RWPE2 (cell line): Measurements from ENCODE around the gene PHC2.

Experiments
- ATAC-seq: fragments of 200-7000 bp; cut with Tn5 transposase; 3 replicates; pipeline ENCODE4 v1.9.1; 2021; ENCODE audit warnings: low read depth
- DNase-seq: peaks from one replicate; pipeline ENCODE4 v3.0.0-alpha.2; 2020; ENCODE audit warnings: low spot score
- H3K27ac ChIP-seq: fragments of 450-650 bp; 2 replicates; pipeline ENCODE4 v1.5.1; 2017; ENCODE audit warnings: mild to moderate bottlenecking; ENCODE audit not compliant: poor library complexity, severe bottlenecking
- H3K27me3 ChIP-seq: fragments of 250-450 bp; sonication (Bioruptor Pico); 2 replicates; pipeline ENCODE4 v1.5.1; 2021; ENCODE audit warnings: mild to moderate bottlenecking, moderate library complexity; ENCODE audit not compliant: insufficient read depth, poor library complexity, severe bottlenecking
- H3K36me3 ChIP-seq: fragments of 250-450 bp; sonication (Bioruptor Pico); 2 replicates; pipeline ENCODE4 v1.5.1; 2020; ENCODE audit warnings: low read depth, mild to moderate bottlenecking, moderate library complexity
- H3K4me1 ChIP-seq: fragments of 250-450 bp; sonication (Bioruptor Pico); 2 replicates; pipeline ENCODE4 v1.5.1; 2021; ENCODE audit warnings: mild to moderate bottlenecking, moderate library complexity; ENCODE audit not compliant: insufficient read depth, poor library complexity, severe bottlenecking
- H3K4me3 ChIP-seq: fragments of 250-450 bp; sonication (Bioruptor Pico); 2 replicates; pipeline ENCODE4 v1.5.1; 2021; ENCODE audit warnings: mild to moderate bottlenecking, moderate library complexity; ENCODE audit not compliant: severe bottlenecking
- H3K9me3 ChIP-seq: fragments of 250-450 bp; sonication (Bioruptor Pico); 2 replicates; pipeline ENCODE4 v1.5.1; 2021; ENCODE audit warnings: mild to moderate bottlenecking, moderate library complexity; ENCODE audit not compliant: severe bottlenecking
- TF ChIP-seq, protein P1 (sequence below): fragments of 450-650 bp; IDR thresholded peaks from one replicate; pipeline ENCODE4 v1.5.1; 2017; ENCODE audit warnings: mild to moderate bottlenecking, moderate library complexity; ENCODE audit not compliant: poor library complexity, severe bottlenecking

Gene PHC2

GRCh38 chr1:33287317-33287716 lies 143.6 kb downstream of the PHC2 start:
- TF ChIP-seq, protein P1, sequence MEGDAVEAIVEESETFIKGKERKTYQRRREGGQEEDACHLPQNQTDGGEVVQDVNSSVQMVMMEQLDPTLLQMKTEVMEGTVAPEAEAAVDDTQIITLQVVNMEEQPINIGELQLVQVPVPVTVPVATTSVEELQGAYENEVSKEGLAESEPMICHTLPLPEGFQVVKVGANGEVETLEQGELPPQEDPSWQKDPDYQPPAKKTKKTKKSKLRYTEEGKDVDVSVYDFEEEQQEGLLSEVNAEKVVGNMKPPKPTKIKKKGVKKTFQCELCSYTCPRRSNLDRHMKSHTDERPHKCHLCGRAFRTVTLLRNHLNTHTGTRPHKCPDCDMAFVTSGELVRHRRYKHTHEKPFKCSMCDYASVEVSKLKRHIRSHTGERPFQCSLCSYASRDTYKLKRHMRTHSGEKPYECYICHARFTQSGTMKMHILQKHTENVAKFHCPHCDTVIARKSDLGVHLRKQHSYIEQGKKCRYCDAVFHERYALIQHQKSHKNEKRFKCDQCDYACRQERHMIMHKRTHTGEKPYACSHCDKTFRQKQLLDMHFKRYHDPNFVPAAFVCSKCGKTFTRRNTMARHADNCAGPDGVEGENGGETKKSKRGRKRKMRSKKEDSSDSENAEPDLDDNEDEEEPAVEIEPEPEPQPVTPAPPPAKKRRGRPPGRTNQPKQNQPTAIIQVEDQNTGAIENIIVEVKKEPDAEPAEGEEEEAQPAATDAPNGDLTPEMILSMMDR: no peak
- H3K27me3 ChIP-seq: no peaks in the 10 kb centered on the region
- H3K4me1 ChIP-seq: no peaks in the 10 kb centered on the region
- no peak overlapping the region for H3K27ac ChIP-seq
- DNase-seq: no peak
- H3K9me3 ChIP-seq: no peaks in the 10 kb centered on the region
- peaks cover 10% of the 10 kb centered on the region for H3K36me3 ChIP-seq
- ATAC-seq: no peak
- H3K4me3 ChIP-seq: no peak overlapping the region

- Histone ChIP-seq H3K4me3 (no peak overlapping the region), H3K36me3 (peaks cover 17% of the 10 kb centered on the region), H3K27ac (no peak overlapping the region), H3K9me3 (no peaks in the 10 kb centered on the region), H3K4me1 (no peaks in the 10 kb centered on the region), H3K27me3 (no peaks in the 10 kb centered on the region)
- no peak for ATAC-seq
- peak; percentile 35 for DNase-seq
- TF ChIP-seq, protein P1: no peak
Observed at GRCh38 chr1:33286451-33287185, 144.3 kb downstream of the PHC2 start.

GRCh38 chr1:33284049-33284448 lies 146.8 kb downstream of the PHC2 start:
- ATAC-seq (no peak), DNase-seq (no peak)
- Histone ChIP-seq H3K27ac (no peak overlapping the region), H3K27me3 (no peaks in the 10 kb centered on the region), H3K4me1 (no peaks in the 10 kb centered on the region), H3K4me3 (no peak overlapping the region), H3K36me3 (peaks cover 28% of the 10 kb centered on the region), H3K9me3 (no peaks in the 10 kb centered on the region)
- TF ChIP-seq, protein P1: no peak

DNA sequence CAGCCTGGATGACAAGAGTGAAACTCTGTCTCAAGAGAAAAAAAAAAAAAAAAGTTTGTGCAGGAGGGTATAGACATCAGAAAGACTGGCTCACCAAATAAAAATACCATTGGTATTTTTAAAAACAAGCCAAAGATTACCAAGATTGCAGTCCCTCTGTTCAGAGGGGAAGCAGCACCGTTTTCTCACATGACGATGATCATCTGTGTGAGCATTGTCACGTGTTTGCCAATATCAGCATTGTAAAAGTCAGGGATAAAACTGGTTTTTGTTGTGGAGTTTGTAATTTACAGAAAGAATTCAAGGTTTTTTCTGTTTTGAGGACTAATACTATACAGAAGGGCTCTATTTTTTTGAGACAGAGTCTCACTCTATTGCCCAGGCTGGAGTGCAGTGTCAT lies 148.1 kb downstream of the PHC2 start:
- TF ChIP-seq, protein P1: no peak
- no peak overlapping the region for H3K27ac ChIP-seq
- H3K9me3 ChIP-seq: no peaks in the 10 kb centered on the region
- peaks cover 29% of the 10 kb centered on the region for H3K36me3 ChIP-seq
- ATAC-seq (no peak), DNase-seq (no peak)
- no peaks in the 10 kb centered on the region for H3K27me3 ChIP-seq
- H3K4me1 ChIP-seq: no peaks in the 10 kb centered on the region
- H3K4me3 ChIP-seq: no peak overlapping the region
